Osteocyte (in vitro differentiated cells): ENCODE results near the gene HEXB. TPM values are rescaled to one million over a fixed set of nuclear protein-coding genes. Genes with fewer than 3 reads are reported as not detected.

Experiments
- DNase-seq: peaks from one replicate; pipeline ENCODE4 v3.0.0; 2021; ENCODE audit warnings: mixed read lengths; ENCODE audit not compliant: unreplicated experiment; ENCODE audit errors: extremely low spot score
- H3K27ac Mint-ChIP-seq: one replicate; pipeline ENCODE4 v1.8.0; 2021; ENCODE audit warnings: mild to moderate bottlenecking, mixed read lengths; ENCODE audit not compliant: unreplicated experiment
- H3K27me3 Mint-ChIP-seq: one replicate; pipeline ENCODE4 v1.8.0; 2021; ENCODE audit warnings: mixed read lengths; ENCODE audit not compliant: unreplicated experiment
- H3K36me3 Mint-ChIP-seq: one replicate; pipeline ENCODE4 v1.8.0; 2021; ENCODE audit warnings: mixed read lengths; ENCODE audit not compliant: unreplicated experiment
- H3K4me1 Mint-ChIP-seq: one replicate; pipeline ENCODE4 v1.8.0; 2021; ENCODE audit warnings: mixed read lengths; ENCODE audit not compliant: unreplicated experiment
- H3K4me3 Mint-ChIP-seq: one replicate; pipeline ENCODE4 v1.8.0; 2021; ENCODE audit warnings: mild to moderate bottlenecking, moderate library complexity, mixed read lengths; ENCODE audit not compliant: unreplicated experiment
- H3K9me3 Mint-ChIP-seq: one replicate; pipeline ENCODE4 v1.8.0; 2021; ENCODE audit warnings: mixed read lengths; ENCODE audit not compliant: unreplicated experiment
- CTCF ChIP-seq: fragments of 200-600 bp; sonication (generic); IDR thresholded peaks from 2 replicates; pipeline ENCODE4 v1.5.0; 2021; ENCODE audit warnings: antibody characterized with exemption, mild to moderate bottlenecking, moderate library complexity
- total RNA-seq: library from RNA; stranded (reverse); gene quantifications from 2 replicates; pipeline ENCODE4 v1.2.1, GENCODE V29; 2021

Gene HEXB
- total RNA-seq, 1 donor from 2014 or later: 153 TPM

GRCh38 chr5:74638970-74639806, 45.8 kb upstream of the HEXB start:
- no peaks in the 10 kb centered on the region for H3K27me3 Mint-ChIP-seq
- H3K9me3 Mint-ChIP-seq: no peaks in the 10 kb centered on the region
- H3K4me3 Mint-ChIP-seq: peak overlapping the region; percentile 92
- TF ChIP-seq CTCF: no peak
- DNase-seq: no peak
- peaks cover 11% of the 10 kb centered on the region for H3K36me3 Mint-ChIP-seq
- H3K4me1 Mint-ChIP-seq: peaks cover 47% of the 10 kb centered on the region
- H3K27ac Mint-ChIP-seq: peak overlapping the region; percentile 77

- DNase-seq: peak; percentile 86
- Mint-ChIP-seq H3K4me1 (peaks cover 42% of the 10 kb centered on the region), H3K36me3 (peaks cover 8% of the 10 kb centered on the region), H3K27me3 (no peaks in the 10 kb centered on the region), H3K9me3 (no peaks in the 10 kb centered on the region), H3K4me3 (peak overlapping the region; percentile 92), H3K27ac (peak overlapping the region; percentile 77)
- no peak for TF ChIP-seq CTCF
These were observed 45.1 kb upstream of the HEXB start for GRCh38 chr5:74639807-74640449.

- peak; percentile 60 for TF ChIP-seq CTCF
- peak; percentile 94 for DNase-seq
- H3K36me3 Mint-ChIP-seq: peaks cover 6% of the 10 kb centered on the region
- peaks cover 42% of the 10 kb centered on the region for H3K4me1 Mint-ChIP-seq
- H3K4me3 Mint-ChIP-seq: peak within 1 kb of the TSS; percentile 92
- H3K27ac Mint-ChIP-seq: peak within 1 kb of the TSS; percentile 77
- H3K9me3 Mint-ChIP-seq: no peaks in the 10 kb centered on the region
- H3K27me3 Mint-ChIP-seq: no peaks in the 10 kb centered on the region
These were observed 44.5 kb upstream of the HEXB start, which contains the start of gene ENC1 for GRCh38 chr5:74640450-74640953. Gene ENC1, minus strand, starts transcription at chr5:74640728. Its CDS starts 4,243 bp downstream, at chr5:74636485.

- H3K27ac Mint-ChIP-seq: peak overlapping the region; percentile 77
- H3K4me1 Mint-ChIP-seq: peaks cover 41% of the 10 kb centered on the region
- H3K27me3 Mint-ChIP-seq: no peaks in the 10 kb centered on the region
- H3K36me3 Mint-ChIP-seq: no peaks in the 10 kb centered on the region
- peak overlapping the region; percentile 92 for H3K4me3 Mint-ChIP-seq
- peak; percentile 88 for DNase-seq
- no peaks in the 10 kb centered on the region for H3K9me3 Mint-ChIP-seq
- TF ChIP-seq CTCF: no peak
These were observed 43.9 kb upstream of the HEXB start for GRCh38 chr5:74640954-74641734.
